HUES48 (cell line): Measurements from ENCODE around the gene DPEP3.

Experiments used
- H3K27ac ChIP-seq: one replicate; pipeline ENCODE4 v1.7.0; 2013; ENCODE audit warnings: low read depth, low read length, inconsistent platforms
- H3K27me3 ChIP-seq: 2 replicates; pipeline ENCODE4 v1.6.1; 2013; ENCODE audit warnings: mild to moderate bottlenecking, low read length; ENCODE audit not compliant: control insufficient read depth, insufficient read depth
- H3K36me3 ChIP-seq: 2 replicates; pipeline ENCODE4 v1.6.1; 2013; ENCODE audit warnings: low read length; ENCODE audit not compliant: control insufficient read depth, insufficient read depth
- H3K4me1 ChIP-seq: 2 replicates; pipeline ENCODE4 v1.6.1; 2013; ENCODE audit warnings: mild to moderate bottlenecking, low read length; ENCODE audit not compliant: control insufficient read depth, insufficient read depth
- H3K4me3 ChIP-seq: 2 replicates; pipeline ENCODE4 v1.5.1; 2013; ENCODE audit warnings: mild to moderate bottlenecking, low read depth, low read length
- H3K9ac ChIP-seq: 2 replicates; pipeline ENCODE4 v1.6.1; 2013; ENCODE audit warnings: mild to moderate bottlenecking, low read depth, low read length, moderate library complexity
- H3K9me3 ChIP-seq: 2 replicates; pipeline ENCODE4 v1.6.1; 2013; ENCODE audit warnings: low read length; ENCODE audit not compliant: control insufficient read depth, insufficient read depth

DPEP3 gene

DNA sequence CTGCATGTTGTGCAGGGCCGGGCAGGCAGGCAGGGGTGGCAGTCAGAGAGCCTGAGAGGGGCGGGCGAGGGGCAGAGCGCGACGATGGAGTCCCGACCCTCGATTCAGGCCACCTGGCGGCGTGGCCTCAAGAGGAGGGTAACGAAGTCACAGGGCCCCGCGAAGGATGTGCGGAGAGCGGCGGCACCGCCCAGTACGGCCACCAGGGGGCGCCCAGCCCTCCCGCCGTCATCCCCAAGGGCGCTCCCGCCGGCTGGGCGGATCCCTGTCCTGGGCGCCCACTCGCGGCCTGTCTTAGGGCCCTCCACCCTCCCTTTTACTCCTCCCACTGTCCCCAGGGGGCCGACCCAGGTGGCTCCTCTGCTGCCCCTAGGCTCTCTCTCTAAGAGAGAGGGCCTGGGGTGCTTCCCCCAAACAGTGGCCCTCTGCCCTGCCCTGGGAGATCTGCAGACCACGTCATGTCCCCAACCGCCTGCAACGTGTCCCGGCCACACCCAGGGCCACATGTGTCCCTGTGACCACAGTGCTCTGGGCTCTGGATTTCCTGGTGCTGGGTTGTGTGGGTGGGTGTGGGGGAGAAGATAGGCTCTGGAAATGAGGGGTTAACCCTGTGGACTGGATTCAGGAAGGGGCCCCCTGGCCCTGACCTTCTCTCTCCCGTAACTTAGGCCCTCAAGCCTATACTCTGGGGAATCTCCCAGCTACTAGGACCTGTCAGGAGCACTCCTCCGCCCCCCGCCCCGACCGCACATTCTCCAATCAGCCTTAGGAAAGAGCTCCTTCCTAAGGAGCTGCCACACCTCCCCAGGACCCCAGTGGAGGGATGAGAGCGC, 13.1 kb upstream of the DPEP3 start:
- Histone ChIP-seq H3K9ac (no peak overlapping the region), H3K4me3 (no peak overlapping the region), H3K36me3 (no peaks in the 10 kb centered on the region), H3K9me3 (no peaks in the 10 kb centered on the region), H3K27ac (no peak overlapping the region), H3K4me1 (no peaks in the 10 kb centered on the region), H3K27me3 (peaks cover 15% of the 10 kb centered on the region)

DNA sequence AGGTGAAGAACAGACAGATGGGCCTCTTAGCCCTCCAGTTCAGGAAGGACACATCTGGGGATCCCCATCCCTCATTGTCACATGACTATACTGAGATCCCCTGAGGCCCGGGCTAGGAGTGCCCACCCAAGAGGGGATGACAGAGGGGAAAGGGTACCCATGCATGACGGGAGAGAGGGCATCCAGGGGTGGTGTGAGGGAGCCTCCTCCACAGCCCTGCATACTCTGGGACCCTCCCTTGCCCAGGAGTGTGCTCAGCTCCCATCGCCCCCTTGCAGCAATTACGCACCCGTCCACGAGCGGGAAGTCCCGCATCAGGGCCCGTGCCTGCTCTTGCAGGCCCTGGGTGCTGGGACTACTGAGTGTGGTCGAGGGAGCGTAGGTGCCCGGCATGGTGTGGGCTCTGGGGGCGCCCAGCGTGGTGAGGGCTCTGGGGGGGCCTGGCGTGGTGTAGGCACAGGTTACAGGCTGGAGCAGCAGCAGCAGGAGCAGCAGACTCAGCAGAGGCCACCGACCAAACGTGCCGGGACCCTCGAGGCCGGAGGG, 12.4 kb upstream of the DPEP3 start:
- Histone ChIP-seq H3K36me3 (no peaks in the 10 kb centered on the region), H3K27me3 (peaks cover 15% of the 10 kb centered on the region), H3K4me3 (no peak overlapping the region), H3K9ac (no peak overlapping the region), H3K4me1 (no peaks in the 10 kb centered on the region), H3K9me3 (no peaks in the 10 kb centered on the region), H3K27ac (no peak overlapping the region)

DNA sequence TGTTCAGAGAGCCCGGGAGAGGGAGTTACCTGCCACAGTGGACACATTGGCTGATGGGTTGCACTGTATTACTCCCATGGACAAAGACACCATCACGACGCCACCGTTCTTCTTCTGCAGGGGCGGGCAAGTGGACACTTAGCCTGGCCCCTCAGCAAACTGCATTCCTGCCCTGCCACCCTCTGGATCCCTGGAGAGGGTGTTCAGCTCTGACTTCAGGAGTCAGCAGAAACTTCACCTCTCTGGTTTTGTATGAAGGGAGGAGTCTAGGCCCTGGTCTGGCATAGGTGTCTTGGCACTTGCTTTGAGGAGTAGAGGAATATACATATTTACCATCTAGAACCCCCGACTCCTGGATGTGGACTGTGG, 9.7 kb upstream of the DPEP3 start:
- H3K4me3 ChIP-seq, result no peak overlapping the region
- no peaks in the 10 kb centered on the region for H3K9me3 ChIP-seq
- H3K9ac ChIP-seq, result no peak overlapping the region
- no peaks in the 10 kb centered on the region for H3K4me1 ChIP-seq
- no peaks in the 10 kb centered on the region for H3K36me3 ChIP-seq
- peaks cover 15% of the 10 kb centered on the region for H3K27me3 ChIP-seq
- no peak overlapping the region for H3K27ac ChIP-seq

DNA sequence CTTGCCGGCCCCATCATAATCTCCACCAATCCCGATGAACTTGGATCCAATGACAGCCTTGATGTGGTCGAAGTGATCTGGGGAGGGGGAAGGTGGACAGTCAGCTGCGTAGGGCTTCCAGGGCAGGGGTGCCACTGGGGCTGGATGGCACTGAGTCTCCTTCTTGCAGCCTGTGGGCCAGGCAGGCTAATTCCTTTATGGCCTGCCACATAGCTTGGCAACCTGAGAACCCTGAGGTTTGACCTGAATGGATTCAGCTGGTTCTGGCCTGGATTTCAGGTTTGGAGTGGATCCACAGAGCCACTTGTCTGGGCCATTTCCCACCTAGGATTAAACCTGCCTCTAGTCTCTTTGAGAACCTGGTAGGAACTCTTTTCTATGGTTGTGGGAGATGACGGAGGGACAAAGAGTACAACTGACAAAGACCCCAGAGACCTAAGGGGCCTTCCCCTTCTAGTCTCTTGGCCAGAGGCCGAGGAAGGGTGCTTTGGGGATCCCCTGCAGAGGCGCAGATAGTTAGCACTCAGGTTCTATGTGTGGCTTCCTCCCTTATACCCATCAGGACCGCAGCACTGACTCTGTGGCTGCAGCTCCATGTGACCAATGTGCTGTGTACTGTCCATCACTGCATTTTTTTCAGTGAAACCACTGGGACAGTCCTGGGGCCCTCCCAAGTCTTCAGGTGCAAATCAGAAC, 9.2 kb upstream of the DPEP3 start:
- Histone ChIP-seq H3K9me3 (no peaks in the 10 kb centered on the region), H3K4me3 (no peak overlapping the region), H3K27me3 (peaks cover 15% of the 10 kb centered on the region), H3K9ac (no peak overlapping the region), H3K36me3 (no peaks in the 10 kb centered on the region), H3K4me1 (no peaks in the 10 kb centered on the region), H3K27ac (no peak overlapping the region)

DNA sequence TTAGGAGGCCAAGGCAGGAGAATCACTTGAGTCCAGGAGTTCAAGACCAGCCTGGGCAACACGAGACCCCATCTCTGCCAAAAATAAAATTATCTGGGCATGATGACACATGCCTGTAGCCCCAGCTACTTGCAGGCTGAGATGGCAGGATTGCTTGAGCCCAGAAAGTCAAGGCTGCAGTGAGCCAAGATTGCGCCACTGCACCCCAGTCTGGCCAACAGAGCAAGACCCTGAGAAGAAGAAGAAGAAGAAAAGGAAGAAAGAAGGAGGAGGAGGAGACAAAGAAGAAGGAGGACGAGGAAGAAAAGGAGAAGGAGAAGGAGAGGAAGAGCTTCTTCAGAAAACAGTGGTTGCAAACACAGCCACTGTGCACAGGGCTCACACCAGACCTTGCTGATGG, 8.4 kb upstream of the DPEP3 start:
- H3K36me3 ChIP-seq, result no peaks in the 10 kb centered on the region
- H3K27ac ChIP-seq, result no peak overlapping the region
- H3K9me3 ChIP-seq, result no peaks in the 10 kb centered on the region
- H3K4me3 ChIP-seq, result no peak overlapping the region
- H3K4me1 ChIP-seq, result no peaks in the 10 kb centered on the region
- H3K27me3 ChIP-seq, result peaks cover 15% of the 10 kb centered on the region
- H3K9ac ChIP-seq, result no peak overlapping the region

DNA sequence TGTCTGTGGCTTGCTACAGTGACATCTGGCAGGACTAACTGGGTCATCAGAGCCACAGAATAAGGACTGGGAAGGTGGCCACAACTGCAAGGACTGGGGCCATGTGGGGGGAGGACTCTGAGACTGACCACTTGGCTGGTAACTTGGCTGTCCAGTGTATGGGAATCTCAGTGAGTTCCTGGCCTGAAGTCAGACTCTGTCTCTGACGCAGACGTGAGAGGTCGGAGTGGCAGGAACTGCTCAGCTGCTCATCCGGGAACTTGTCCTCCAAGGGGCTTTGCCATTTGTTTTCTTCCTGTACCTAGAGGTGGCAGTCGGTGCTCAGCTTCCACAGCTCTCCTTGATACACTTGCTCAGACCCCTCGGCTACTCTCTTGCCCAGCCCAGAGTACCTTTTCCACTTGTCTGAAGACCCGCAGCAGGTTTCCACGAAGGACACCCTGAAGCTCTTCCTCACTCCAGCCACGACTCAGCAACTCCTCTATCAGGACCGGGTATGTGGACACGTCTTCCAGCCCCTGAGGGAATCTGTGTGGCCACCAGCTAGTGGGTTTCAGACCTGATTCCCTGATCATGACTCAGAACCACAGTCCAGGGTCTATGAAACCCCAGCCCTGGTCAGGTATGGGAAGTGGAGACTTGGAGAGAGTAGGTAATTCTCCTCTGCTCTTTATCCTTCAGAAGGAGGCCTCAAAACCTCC, 7.3 kb upstream of the DPEP3 start:
- Histone ChIP-seq H3K4me1 (no peaks in the 10 kb centered on the region), H3K4me3 (no peak overlapping the region), H3K9ac (no peak overlapping the region), H3K36me3 (no peaks in the 10 kb centered on the region), H3K9me3 (no peaks in the 10 kb centered on the region), H3K27ac (no peak overlapping the region), H3K27me3 (peaks cover 11% of the 10 kb centered on the region)

DNA sequence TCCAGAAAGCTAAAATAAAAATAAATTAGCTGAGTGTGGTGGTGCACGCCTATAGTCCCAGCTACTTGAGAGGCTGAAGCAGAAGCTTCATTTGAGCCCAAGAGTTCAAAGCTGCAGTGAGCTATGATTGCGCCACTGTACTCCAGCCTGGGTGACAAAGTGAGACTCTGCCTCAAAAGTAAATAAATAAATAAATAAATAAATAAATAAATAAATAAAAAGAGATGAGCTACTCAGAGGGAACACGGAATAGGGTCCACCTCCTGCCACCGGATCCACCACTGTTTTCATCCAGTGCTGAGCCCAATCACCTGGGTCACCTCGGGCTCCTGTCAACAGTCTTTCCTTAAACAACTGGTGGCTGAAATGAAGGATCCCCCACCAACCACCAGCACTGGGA, 6.7 kb upstream of the DPEP3 start:
- H3K9ac ChIP-seq, result no peak overlapping the region
- H3K4me3 ChIP-seq, result no peak overlapping the region
- no peaks in the 10 kb centered on the region for H3K9me3 ChIP-seq
- peaks cover 4% of the 10 kb centered on the region; the same call in 1 of the 2 replicates for H3K27me3 ChIP-seq
- no peak overlapping the region for H3K27ac ChIP-seq
- no peaks in the 10 kb centered on the region for H3K4me1 ChIP-seq
- H3K36me3 ChIP-seq, result no peaks in the 10 kb centered on the region

DNA sequence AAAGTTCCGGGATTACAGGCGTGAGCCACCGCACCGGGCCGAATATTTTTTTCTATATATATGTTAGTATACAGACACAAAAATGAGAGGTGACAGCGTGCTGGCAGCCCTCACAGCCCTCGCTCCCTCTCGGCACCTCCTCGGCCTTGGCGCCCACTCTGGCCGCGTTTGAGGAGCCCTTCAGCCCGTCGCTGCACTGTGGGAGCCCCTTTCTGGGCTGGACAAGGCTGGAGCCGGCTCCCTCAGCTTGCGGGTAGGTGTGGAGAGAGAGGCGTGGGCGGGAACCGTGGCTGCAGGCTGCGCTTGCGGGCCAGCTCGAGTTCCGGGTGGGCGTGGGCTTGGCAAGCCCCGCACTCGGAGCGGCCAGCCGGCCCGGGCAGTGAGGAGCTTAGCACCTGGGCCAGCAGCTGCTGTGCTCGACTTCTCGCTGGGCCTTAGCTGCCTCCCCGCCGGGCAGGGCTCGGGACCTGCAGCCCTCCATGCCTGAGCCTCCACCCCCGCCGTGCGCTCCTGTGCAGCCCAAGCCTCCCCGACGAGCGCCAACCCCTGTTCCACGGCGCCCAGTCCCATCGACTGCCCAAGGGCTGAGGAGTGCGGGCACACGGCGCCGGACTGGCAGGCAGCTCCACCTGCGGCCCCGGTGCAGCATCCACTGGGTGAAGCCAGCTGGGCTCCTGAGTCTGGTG, 1.9 kb upstream of the DPEP3 start:
- no peak overlapping the region for H3K9ac ChIP-seq
- H3K9me3 ChIP-seq, result no peaks in the 10 kb centered on the region
- no peaks in the 10 kb centered on the region for H3K4me1 ChIP-seq
- H3K36me3 ChIP-seq, result no peaks in the 10 kb centered on the region
- no peak overlapping the region for H3K27ac ChIP-seq
- H3K4me3 ChIP-seq, result no peak overlapping the region
- no peaks in the 10 kb centered on the region for H3K27me3 ChIP-seq

DNA sequence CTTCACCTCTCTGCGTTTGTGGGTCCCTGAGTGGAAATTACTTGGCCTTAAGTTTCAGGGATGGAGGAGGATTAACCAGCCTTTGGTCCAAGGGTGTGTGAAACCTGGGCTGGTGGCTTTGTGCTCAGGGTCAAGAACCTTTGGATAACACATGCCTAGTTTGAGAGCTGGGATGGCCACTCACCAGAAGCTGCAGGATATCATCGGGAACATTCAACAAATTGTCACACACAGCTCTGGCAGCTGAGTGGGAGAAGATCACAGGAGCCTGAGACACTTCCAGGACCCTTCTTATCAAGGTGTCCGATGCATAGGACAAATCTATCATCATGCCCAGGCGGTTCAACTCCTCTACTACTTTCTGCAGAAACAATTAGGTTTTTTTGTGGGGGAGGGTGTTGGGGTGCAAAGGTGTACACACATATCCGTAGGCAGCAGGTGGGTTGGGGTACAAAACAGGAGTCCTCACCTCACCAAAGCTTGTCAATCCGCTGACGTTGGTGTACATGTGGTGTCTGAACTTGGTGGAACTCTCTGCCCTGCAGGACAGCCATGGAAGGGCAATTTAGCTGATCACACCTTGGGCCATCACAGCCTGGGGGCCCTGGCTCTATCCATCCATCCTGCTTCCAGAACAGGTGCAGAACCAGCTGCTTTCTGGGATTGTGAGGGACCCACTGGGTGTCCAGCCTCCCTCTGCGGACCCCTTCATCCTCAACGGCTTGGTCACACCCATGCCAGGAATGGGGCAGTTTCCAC, 2.7 kb downstream of the DPEP3 start:
- no peaks in the 10 kb centered on the region for H3K27me3 ChIP-seq
- H3K4me1 ChIP-seq, result no peaks in the 10 kb centered on the region
- H3K4me3 ChIP-seq, result no peak overlapping the region
- no peaks in the 10 kb centered on the region for H3K9me3 ChIP-seq
- no peak overlapping the region for H3K27ac ChIP-seq
- H3K36me3 ChIP-seq, result no peaks in the 10 kb centered on the region
- no peak overlapping the region for H3K9ac ChIP-seq

DNA sequence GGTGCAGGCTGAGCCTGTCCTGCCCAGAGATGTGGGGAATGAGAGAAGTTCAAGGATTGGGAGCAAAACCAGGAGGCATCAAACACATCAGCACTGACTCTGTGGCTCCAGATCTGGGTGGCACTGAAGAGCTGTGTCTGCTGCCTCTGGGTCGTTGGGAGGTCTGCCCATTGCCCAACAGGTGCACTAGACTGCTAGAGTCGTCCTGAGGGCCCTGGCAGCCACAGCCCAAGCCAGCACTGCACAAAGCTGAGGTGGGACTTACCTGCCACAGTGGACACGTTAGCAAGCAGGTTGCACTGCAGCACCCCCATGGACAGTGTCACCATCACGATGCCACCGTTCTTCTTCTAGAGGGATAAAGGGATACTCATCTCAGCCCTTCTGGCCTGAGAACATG, 3.3 kb downstream of the DPEP3 start:
- no peak overlapping the region for H3K9ac ChIP-seq
- no peaks in the 10 kb centered on the region for H3K27me3 ChIP-seq
- no peak overlapping the region for H3K4me3 ChIP-seq
- no peaks in the 10 kb centered on the region for H3K36me3 ChIP-seq
- no peak overlapping the region for H3K27ac ChIP-seq
- H3K9me3 ChIP-seq, result no peaks in the 10 kb centered on the region
- no peaks in the 10 kb centered on the region for H3K4me1 ChIP-seq
